ENCODE data around the gene WDR11. TPM values are rescaled to one million over a fixed set of nuclear protein-coding genes. Genes with fewer than 3 reads are reported as not detected.

WDR11 gene
- polyA plus RNA-seq, 3 donors, result 32.9 to 68.0 (median 50.1) TPM

GRCh38 chr10:120948889-120949608 is 97.9 kb downstream of the WDR11 start:
- 2% methylated on average over 44 of the region's 47 CpGs for WGBS (ENCODE audit: insufficient coverage)
- Histone ChIP-seq H4K20me1 (ENCODE audit: insufficient read depth, low read length) (no peaks in the 10 kb centered on the region), H3K27ac (ENCODE audit: low read depth in 1 of 2, low read length in 2 of 2) (no peak overlapping the region), H3K4me3 (replicated peaks in 1 of 3; ENCODE audit: low read depth in 2 of 3, low read length in 3 of 3) (peak overlapping the region in 1 of 3 experiments; percentile 43), H3K4me1 (ENCODE audit: control insufficient read depth in 1 of 2, insufficient read depth in 2 of 2, low read length in 2 of 2) (peaks cover 5 to 7% of the 10 kb centered on the region in 2 donors), H3K79me2 (ENCODE audit: insufficient read depth, low read length) (no peaks in the 10 kb centered on the region), H3K9me3 (replicated peaks in 1 of 2; ENCODE audit: control insufficient read depth in 1 of 2, insufficient read depth in 1 of 2, low read length in 2 of 2) (peaks cover 12 to 31% of the 10 kb centered on the region in 2 donors), H2AFZ (ENCODE audit: insufficient read depth, low read depth, low read length, poor library complexity, severe bottlenecking) (no peak overlapping the region), H3K9ac (ENCODE audit: insufficient read depth, low read length, poor library complexity, severe bottlenecking) (no peak overlapping the region), H3K27me3 (ENCODE audit: control insufficient read depth in 2 of 2, insufficient read depth in 2 of 2, low read length in 2 of 2) (peaks cover 44 to 56% of the 10 kb centered on the region in 2 donors), H3K4me2 (replicated peaks; ENCODE audit: extremely low read depth, low read length, poor library complexity, severe bottlenecking) (peak overlapping the region; percentile 40), H3K36me3 (replicated peaks in 1 of 2; ENCODE audit: control insufficient read depth in 1 of 2, insufficient read depth in 2 of 2, low read length in 2 of 2) (no peaks in the 10 kb centered on the region)
- Mint-ChIP-seq H3K4me1 (peaks cover 4% of the 10 kb centered on the region), H3K27me3 (ENCODE audit: low read depth in 3 of 3) (peaks cover 51 to 80% (median 61%) of the 10 kb centered on the region in 3 donors), H3K36me3 (no peaks in the 10 kb centered on the region), H3K4me3 (peak overlapping the region in 1 of 2 donors; percentile 69), H3K27ac (no peak overlapping the region), H3K9me3 (peaks cover 0 to 27% (median 18%) of the 10 kb centered on the region in 7 donors)
- DNase-seq, result peak; percentile 1 to 34 (median 19)
- intact Hi-C loops (cut with micrococcal nuclease), result loop anchor here (5.0 to 10.0 kb wide), 3 partner anchors 656 to 953 kb away; no protein-coding TSS in a partner anchor
- TF ChIP-seq, protein P1, sequence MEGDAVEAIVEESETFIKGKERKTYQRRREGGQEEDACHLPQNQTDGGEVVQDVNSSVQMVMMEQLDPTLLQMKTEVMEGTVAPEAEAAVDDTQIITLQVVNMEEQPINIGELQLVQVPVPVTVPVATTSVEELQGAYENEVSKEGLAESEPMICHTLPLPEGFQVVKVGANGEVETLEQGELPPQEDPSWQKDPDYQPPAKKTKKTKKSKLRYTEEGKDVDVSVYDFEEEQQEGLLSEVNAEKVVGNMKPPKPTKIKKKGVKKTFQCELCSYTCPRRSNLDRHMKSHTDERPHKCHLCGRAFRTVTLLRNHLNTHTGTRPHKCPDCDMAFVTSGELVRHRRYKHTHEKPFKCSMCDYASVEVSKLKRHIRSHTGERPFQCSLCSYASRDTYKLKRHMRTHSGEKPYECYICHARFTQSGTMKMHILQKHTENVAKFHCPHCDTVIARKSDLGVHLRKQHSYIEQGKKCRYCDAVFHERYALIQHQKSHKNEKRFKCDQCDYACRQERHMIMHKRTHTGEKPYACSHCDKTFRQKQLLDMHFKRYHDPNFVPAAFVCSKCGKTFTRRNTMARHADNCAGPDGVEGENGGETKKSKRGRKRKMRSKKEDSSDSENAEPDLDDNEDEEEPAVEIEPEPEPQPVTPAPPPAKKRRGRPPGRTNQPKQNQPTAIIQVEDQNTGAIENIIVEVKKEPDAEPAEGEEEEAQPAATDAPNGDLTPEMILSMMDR (IDR thresholded peaks at IDR 0.05), result peak; percentile 76

DNA sequence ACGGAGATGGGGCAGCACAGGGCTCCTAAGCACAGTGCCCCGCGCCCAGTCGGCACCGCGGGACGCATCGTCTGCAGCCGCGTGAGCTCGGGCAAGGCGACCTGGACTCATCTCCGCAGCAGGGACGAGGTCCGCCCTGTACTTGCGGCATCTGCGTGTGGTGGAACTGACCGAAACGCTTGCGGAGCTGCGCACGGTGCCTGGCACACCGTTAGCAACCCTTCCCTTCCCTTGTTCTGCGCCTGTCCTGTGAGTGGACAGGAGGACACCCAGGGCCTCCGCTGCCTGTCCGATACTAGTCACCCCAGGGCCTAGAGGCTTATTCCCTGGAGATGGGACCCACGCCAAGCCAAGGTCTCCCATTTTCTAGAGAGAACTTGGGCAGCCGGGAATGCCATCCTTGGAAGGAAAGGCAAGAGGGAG is 98.5 kb downstream of the WDR11 start:
- no peak overlapping the region for H3K9ac ChIP-seq (ENCODE audit: insufficient read depth, low read length, poor library complexity, severe bottlenecking)
- intact Hi-C loops (cut with micrococcal nuclease), result loop anchor here (5.0 to 10.0 kb wide), 3 partner anchors 655 to 953 kb away; no protein-coding TSS in a partner anchor
- peaks cover 44 to 62% of the 10 kb centered on the region in 2 donors for H3K27me3 ChIP-seq (ENCODE audit: control insufficient read depth in 2 of 2, insufficient read depth in 2 of 2, low read length in 2 of 2)
- Mint-ChIP-seq H3K9me3 (peaks cover 0 to 30% (median 22%) of the 10 kb centered on the region in 7 donors), H3K27me3 (ENCODE audit: low read depth in 3 of 3) (peaks cover 53 to 77% (median 64%) of the 10 kb centered on the region in 3 donors), H3K27ac (peak overlapping the region in 1 of 7 donors; percentile 15), H3K36me3 (no peaks in the 10 kb centered on the region), H3K4me3 (peak overlapping the region in 1 of 2 donors; percentile 69), H3K4me1 (peaks cover 4% of the 10 kb centered on the region)
- no peak overlapping the region for H2AFZ ChIP-seq (ENCODE audit: insufficient read depth, low read depth, low read length, poor library complexity, severe bottlenecking)
- H3K9me3 ChIP-seq (replicated peaks in 1 of 2; ENCODE audit: control insufficient read depth in 1 of 2, insufficient read depth in 1 of 2, low read length in 2 of 2), result peaks cover 15 to 37% of the 10 kb centered on the region in 2 donors
- peak overlapping the region; percentile 40 for H3K4me2 ChIP-seq (replicated peaks; ENCODE audit: extremely low read depth, low read length, poor library complexity, severe bottlenecking)
- TF ChIP-seq, protein P1 (IDR thresholded peaks at IDR 0.05), result no peak
- no peaks in the 10 kb centered on the region for H4K20me1 ChIP-seq (ENCODE audit: insufficient read depth, low read length)
- H3K79me2 ChIP-seq (ENCODE audit: insufficient read depth, low read length), result no peaks in the 10 kb centered on the region
- H3K4me3 ChIP-seq (replicated peaks in 1 of 3; ENCODE audit: low read depth in 2 of 3, low read length in 3 of 3), result peak overlapping the region in 1 of 3 experiments; percentile 43
- DNase-seq, result no peak
- 11% methylated on average over 26 of the region's 28 CpGs for WGBS (ENCODE audit: insufficient coverage)
- H3K27ac ChIP-seq (ENCODE audit: low read depth in 1 of 2, low read length in 2 of 2), result no peak overlapping the region
- H3K4me1 ChIP-seq (ENCODE audit: control insufficient read depth in 1 of 2, insufficient read depth in 2 of 2, low read length in 2 of 2), result peaks cover 5 to 7% of the 10 kb centered on the region in 2 donors
- H3K36me3 ChIP-seq (replicated peaks in 1 of 2; ENCODE audit: control insufficient read depth in 1 of 2, insufficient read depth in 2 of 2, low read length in 2 of 2), result no peaks in the 10 kb centered on the region

Data from CD14-positive monocyte (primary cell).